ENCODE data around the gene ZNF329. TPM values are rescaled to one million over a fixed set of nuclear protein-coding genes. Genes with fewer than 3 reads are reported as not detected.

The ZNF329 gene
- total RNA-seq, 1 experiment from 2014 or later = 11.2 TPM

DNA sequence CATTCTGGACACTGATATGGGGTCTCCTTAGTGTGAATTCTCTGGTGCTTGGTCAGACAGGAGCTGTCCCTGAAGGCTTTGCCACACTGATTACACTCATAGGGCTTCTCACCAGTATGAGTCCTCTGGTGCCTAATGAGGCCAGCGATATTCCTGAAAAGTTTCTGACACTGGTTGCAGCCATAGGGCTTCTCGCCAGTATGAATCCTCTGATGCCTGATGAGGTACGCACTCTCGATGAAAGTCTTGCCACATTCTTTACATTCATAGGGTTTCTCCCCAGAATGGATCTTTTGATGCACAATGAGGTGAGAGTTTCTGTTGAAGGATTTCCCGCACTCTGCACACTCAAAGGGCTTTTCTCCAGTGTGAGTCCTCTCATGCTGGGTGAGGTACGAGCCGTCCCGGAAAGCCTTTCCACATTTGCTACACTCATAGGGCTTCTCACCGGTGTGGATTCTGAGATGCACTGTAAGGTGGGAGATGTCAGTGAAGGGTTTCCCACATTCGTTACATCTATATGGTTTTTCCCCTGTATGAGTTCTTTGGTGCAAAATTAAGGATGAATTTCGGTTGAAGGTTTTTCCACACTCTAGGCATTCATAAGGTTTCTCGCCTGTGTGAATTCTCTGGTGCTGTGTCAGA lies 22.4 kb downstream of the ZNF329 start:
- no peak for TF ChIP-seq CTCF (IDR thresholded peaks at IDR 0.05; ENCODE audit: unreplicated experiment)
- Mint-ChIP-seq H3K27me3 (ENCODE audit: unreplicated experiment) (no peaks in the 10 kb centered on the region), H3K27ac (ENCODE audit: unreplicated experiment) (no peak overlapping the region), H3K9me3 (ENCODE audit: low read depth, unreplicated experiment) (peaks cover 23% of the 10 kb centered on the region), H3K4me3 (ENCODE audit: low read depth, unreplicated experiment) (no peak overlapping the region), H3K4me1 (ENCODE audit: low read depth, unreplicated experiment) (no peaks in the 10 kb centered on the region), H3K36me3 (ENCODE audit: insufficient read depth, unreplicated experiment) (peaks cover 30% of the 10 kb centered on the region)
- DNase-seq = no peak
- CTCF ChIA-PET = no interaction called here
- BruUV-seq (replicated peaks) = TSS peak; percentile 23
- intact Hi-C loops (cut with micrococcal nuclease; ENCODE audit: unreplicated experiment) = no loop called here

DNA sequence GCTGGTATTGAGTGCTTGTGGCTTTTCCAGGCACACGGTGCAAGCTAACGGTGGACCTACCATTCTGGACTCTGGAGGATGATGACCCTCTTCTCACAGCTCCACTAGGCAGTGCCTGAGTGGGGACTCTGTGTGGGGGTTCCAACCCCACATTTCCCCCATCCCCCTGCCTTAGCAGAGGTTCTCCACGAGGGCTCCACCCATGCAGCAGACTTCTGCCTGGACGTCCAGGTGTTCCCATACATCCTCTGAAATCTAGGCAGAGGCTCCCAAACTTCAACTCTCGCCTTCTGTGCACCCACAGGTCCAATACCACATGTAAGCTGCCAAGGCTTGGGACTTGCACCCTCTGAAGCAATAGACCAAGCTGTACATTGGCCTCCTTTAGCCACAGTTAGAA lies 27.2 kb downstream of the ZNF329 start:
- peaks cover 8% of the 10 kb centered on the region for H3K36me3 Mint-ChIP-seq (ENCODE audit: insufficient read depth, unreplicated experiment)
- DNase-seq = no peak

DNA sequence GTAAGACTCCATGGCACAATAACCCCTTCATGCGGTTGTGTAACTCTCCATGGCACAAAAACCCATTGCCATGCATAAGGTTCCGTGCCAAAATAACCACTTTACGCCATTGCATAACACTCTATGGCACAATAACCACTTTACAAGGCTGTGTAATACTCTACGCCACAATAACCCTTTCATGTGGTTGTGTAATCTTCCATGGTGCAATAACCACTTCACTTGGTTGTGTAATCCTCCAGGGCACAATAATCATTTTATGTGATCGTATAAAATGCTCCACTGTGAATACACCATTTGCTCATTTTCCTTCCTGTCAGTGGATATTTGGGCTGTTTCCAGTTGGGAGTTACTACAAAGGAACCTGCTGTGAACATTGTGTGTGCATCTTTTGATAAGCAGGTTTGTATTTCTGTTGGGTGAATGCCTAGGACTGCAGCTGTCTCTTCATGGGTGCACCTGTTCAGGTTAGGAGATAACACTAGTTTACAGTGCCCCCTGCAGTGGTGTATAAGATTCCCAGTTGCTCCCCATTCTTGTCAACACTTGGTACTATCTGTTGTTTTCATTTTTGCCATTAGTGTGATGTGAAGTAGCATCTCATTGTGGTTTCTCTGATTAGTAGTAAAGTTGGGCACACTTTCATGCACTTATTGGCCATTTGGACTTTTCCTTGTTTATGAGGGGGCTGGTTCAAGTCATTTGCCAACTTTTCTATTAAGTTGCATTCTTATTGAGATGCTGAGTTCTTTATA lies 31.4 kb downstream of the ZNF329 start:
- Mint-ChIP-seq H3K27ac (ENCODE audit: unreplicated experiment) (no peak overlapping the region), H3K9me3 (ENCODE audit: low read depth, unreplicated experiment) (peaks cover 33% of the 10 kb centered on the region), H3K27me3 (ENCODE audit: unreplicated experiment) (no peaks in the 10 kb centered on the region), H3K36me3 (ENCODE audit: insufficient read depth, unreplicated experiment) (no peaks in the 10 kb centered on the region), H3K4me3 (ENCODE audit: low read depth, unreplicated experiment) (no peak overlapping the region), H3K4me1 (ENCODE audit: low read depth, unreplicated experiment) (no peaks in the 10 kb centered on the region)
- intact Hi-C loops (cut with micrococcal nuclease; ENCODE audit: unreplicated experiment) = no loop called here
- CTCF ChIA-PET = no interaction called here
- no TSS peak for BruUV-seq (replicated peaks)
- TF ChIP-seq CTCF (IDR thresholded peaks at IDR 0.05; ENCODE audit: unreplicated experiment) = no peak
- no peak for DNase-seq

More for the DNA sequence above, 27.2 kb downstream of the ZNF329 start:
- H3K9me3 Mint-ChIP-seq (ENCODE audit: low read depth, unreplicated experiment) = peaks cover 35% of the 10 kb centered on the region
- no peak overlapping the region for H3K4me3 Mint-ChIP-seq (ENCODE audit: low read depth, unreplicated experiment)
- CTCF ChIA-PET = no interaction called here
- no peak overlapping the region for H3K27ac Mint-ChIP-seq (ENCODE audit: unreplicated experiment)
- intact Hi-C loops (cut with micrococcal nuclease; ENCODE audit: unreplicated experiment) = no loop called here
- no TSS peak for BruUV-seq (replicated peaks)
- H3K27me3 Mint-ChIP-seq (ENCODE audit: unreplicated experiment) = no peaks in the 10 kb centered on the region
- no peak for TF ChIP-seq CTCF (IDR thresholded peaks at IDR 0.05; ENCODE audit: unreplicated experiment)
- no peaks in the 10 kb centered on the region for H3K4me1 Mint-ChIP-seq (ENCODE audit: low read depth, unreplicated experiment)

DNA sequence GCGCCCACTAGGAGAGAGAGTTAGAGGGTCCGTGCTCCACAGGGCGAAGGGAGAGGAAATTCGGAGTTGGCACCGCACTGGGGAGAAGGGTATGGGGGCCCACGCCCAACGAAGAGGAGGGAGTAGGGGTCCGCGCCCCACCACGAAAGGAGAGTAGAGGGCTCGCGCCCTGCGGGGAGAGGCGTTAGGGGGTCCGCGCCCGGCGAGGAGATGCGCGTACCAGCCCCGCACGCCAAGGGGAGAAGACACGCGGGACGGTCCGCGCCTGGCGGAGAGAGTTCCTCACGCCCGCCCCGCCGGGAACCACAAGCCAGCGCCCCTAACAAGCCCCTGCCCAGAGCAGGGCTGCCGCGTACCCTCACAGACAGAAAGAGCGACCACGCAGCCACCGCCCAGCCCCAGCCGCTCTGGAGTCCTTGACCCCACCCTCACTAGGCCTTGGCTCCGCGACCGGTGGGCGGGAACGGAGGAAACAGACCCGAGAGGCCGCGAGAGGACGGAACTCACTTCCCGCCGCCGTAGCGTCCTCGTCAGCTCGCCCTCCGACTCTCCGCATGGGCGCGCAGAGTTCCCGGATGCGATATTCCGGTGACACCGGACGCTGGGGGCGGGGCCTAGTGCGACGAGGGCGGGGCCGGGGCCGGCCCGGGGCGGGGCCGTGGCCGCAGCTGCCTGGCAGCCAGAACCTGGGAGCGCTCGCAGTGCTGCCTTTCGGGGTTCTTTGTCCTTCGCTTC lies 32.6 kb downstream of the ZNF329 start:
- Mint-ChIP-seq H3K4me3 (ENCODE audit: low read depth, unreplicated experiment) (no peak overlapping the region), H3K27ac (ENCODE audit: unreplicated experiment) (no peak overlapping the region), H3K36me3 (ENCODE audit: insufficient read depth, unreplicated experiment) (no peaks in the 10 kb centered on the region), H3K9me3 (ENCODE audit: low read depth, unreplicated experiment) (peaks cover 29% of the 10 kb centered on the region), H3K4me1 (ENCODE audit: low read depth, unreplicated experiment) (no peaks in the 10 kb centered on the region), H3K27me3 (ENCODE audit: unreplicated experiment) (no peaks in the 10 kb centered on the region)
- BruUV-seq (replicated peaks) = no TSS peak
- DNase-seq = no peak
- CTCF ChIA-PET = no interaction called here
- intact Hi-C loops (cut with micrococcal nuclease; ENCODE audit: unreplicated experiment) = no loop called here
- TF ChIP-seq CTCF (IDR thresholded peaks at IDR 0.05; ENCODE audit: unreplicated experiment) = no peak
